Adrenal gland (tissue), 5 donors: Measurements from ENCODE around the gene KMT5B.

Experiments used
- POLR2A ChIP-seq, 2 donors: fragments of 450-650 bp; IDR thresholded peaks; one replicate each; pipeline ENCODE4 v1.6.1; 2017; ENCODE audit warnings: antibody characterized with exemption in 2 of 2, mild to moderate bottlenecking in 2 of 2, moderate library complexity in 1 of 2
- TF ChIP-seq, protein P1 (sequence below), 6 experiments: fragments of 450-650 bp in 4 of 6; fragments of 200-600 bp in 2 of 6; sonication (generic) in 1 of 6; IDR thresholded peaks; 1 replicate in 5 of 6; 2 replicates in 1 of 6; pipeline versions ENCODE4 v1.5.1 to v1.8.0; 2016 to 2021; ENCODE audit warnings: antibody characterized with exemption in 6 of 6, mild to moderate bottlenecking in 2 of 6, moderate library complexity in 1 of 6
- donor health status: DM: no; HTN: no; CAD: no.

DNA sequence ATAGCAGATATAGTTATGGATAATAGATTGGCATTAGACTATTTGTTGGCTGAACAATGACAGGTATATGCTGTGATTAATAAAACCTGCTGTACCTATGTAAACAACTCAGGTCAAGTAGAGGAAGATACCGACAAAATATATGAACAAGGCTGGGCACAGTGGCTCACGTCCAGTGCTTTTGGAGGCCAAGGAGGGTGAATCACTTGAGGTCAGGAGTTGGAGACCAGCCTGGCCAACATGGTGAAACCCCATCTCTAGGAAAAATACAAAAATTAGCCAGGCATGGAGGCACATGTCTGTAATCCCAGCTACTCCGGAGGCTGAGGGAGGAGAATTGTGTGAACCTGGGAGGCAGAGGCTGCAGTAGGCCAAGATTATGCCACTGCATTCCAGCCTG lies 77.9 kb downstream of the KMT5B start:
- TF ChIP-seq, protein P1, sequence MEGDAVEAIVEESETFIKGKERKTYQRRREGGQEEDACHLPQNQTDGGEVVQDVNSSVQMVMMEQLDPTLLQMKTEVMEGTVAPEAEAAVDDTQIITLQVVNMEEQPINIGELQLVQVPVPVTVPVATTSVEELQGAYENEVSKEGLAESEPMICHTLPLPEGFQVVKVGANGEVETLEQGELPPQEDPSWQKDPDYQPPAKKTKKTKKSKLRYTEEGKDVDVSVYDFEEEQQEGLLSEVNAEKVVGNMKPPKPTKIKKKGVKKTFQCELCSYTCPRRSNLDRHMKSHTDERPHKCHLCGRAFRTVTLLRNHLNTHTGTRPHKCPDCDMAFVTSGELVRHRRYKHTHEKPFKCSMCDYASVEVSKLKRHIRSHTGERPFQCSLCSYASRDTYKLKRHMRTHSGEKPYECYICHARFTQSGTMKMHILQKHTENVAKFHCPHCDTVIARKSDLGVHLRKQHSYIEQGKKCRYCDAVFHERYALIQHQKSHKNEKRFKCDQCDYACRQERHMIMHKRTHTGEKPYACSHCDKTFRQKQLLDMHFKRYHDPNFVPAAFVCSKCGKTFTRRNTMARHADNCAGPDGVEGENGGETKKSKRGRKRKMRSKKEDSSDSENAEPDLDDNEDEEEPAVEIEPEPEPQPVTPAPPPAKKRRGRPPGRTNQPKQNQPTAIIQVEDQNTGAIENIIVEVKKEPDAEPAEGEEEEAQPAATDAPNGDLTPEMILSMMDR (IDR thresholded peaks at IDR 0.05): no peak
- TF ChIP-seq POLR2A (IDR thresholded peaks at IDR 0.05): no peak
